Measurements from ENCODE around the gene CELF2. TPM values are rescaled to one million over a fixed set of nuclear protein-coding genes. Genes with fewer than 3 reads are reported as not detected.

The CELF2 gene
- total and polyA plus RNA-seq, 2 of the 4 experiments (the other 2 are of a cell fraction): 3.5 to 6.6 TPM

DNA sequence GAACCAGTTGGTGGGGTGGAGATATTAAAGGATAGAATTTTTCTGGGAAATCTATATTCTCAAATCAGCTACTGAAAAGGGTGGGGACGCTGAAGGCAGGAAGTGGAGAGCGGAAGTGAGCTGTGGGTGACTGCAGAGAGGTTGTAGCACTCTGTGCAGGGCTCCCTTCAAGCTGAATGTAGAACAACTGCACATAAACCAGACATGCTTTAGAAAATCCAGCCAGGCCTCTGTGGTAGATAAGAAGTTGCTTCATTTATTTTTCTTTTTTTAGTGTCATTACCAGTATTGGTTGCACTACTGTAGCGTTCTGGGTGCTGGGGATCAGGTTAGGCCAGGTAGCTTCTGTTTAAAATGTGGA is 127.8 kb downstream of the CELF2 start:
- H4K91ac ChIP-seq (ENCODE audit: insufficient read depth, low read depth, low read length): no peak overlapping the region
- in situ Hi-C loops (cut with MboI; ENCODE audit: low sequenced_read_pairs) (no loop called here), intact Hi-C loops (cut with micrococcal nuclease) (no loop called here), dilution Hi-C loops (cut with HindIII; ENCODE audit: low sequenced_read_pairs, unreplicated experiment) (no loop called here)
- H3K4ac ChIP-seq (ENCODE audit: low read depth, low read length): no peak overlapping the region
- no peak overlapping the region for H3K4me3 ChIP-seq (ENCODE audit: insufficient read depth, low read depth, low read length)
- no peaks in the 10 kb centered on the region for H3K4me1 ChIP-seq (ENCODE audit: control insufficient read depth, insufficient read depth, low read length)
- H2AK9ac ChIP-seq (replicated peaks; ENCODE audit: low read depth, low read length, poor library complexity): no peak overlapping the region
- H3K18ac ChIP-seq (ENCODE audit: low read depth, low read length): no peak overlapping the region
- H3K9me1 ChIP-seq (ENCODE audit: insufficient read depth, low read length): no peaks in the 10 kb centered on the region
- H3K27ac ChIP-seq (ENCODE audit: insufficient read depth, low read length): no peak overlapping the region
- BruUV-seq (replicated peaks): no TSS peak
- H4K8ac ChIP-seq (ENCODE audit: low read depth in 2 of 2, low read length in 2 of 2): no peak overlapping the region
- TF ChIP-seq MXI1 (IDR thresholded peaks at IDR 0.05; ENCODE audit: borderline replicate concordance, low read depth, low read length) (no peak), SMC3 (IDR thresholded peaks at IDR 0.05; ENCODE audit: low read depth, low read length) (no peak), CHD1 (IDR thresholded peaks at IDR 0.05; ENCODE audit: low read depth, low read length) (no peak), RAD21 (IDR thresholded peaks at IDR 0.05; ENCODE audit: low read length) (no peak), MAFK (IDR thresholded peaks at IDR 0.05; ENCODE audit: low read depth, low read length) (no peak), NFE2L2 (IDR thresholded peaks at IDR 0.05; ENCODE audit: low read depth, low read length) (no peak), FOS (IDR thresholded peaks at IDR 0.05; ENCODE audit: low read depth, low read length) (no peak), CEBPB (IDR thresholded peaks at IDR 0.05; ENCODE audit: low read depth, low read length) (no peak)
- TF ChIP-seq, protein P1, sequence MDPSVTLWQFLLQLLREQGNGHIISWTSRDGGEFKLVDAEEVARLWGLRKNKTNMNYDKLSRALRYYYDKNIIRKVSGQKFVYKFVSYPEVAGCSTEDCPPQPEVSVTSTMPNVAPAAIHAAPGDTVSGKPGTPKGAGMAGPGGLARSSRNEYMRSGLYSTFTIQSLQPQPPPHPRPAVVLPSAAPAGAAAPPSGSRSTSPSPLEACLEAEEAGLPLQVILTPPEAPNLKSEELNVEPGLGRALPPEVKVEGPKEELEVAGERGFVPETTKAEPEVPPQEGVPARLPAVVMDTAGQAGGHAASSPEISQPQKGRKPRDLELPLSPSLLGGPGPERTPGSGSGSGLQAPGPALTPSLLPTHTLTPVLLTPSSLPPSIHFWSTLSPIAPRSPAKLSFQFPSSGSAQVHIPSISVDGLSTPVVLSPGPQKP (IDR thresholded peaks at IDR 0.05; ENCODE audit: borderline replicate concordance, low read depth, low read length): no peak
- no peaks in the 10 kb centered on the region for H3K79me1 ChIP-seq (ENCODE audit: low read depth in 1 of 2, low read length in 2 of 2)
- no peak overlapping the region for H3K4me2 ChIP-seq (ENCODE audit: low read depth, low read length)
- no peak overlapping the region for H2AK5ac ChIP-seq (ENCODE audit: low read depth, low read length)
- H3K36me3 ChIP-seq (ENCODE audit: control insufficient read depth, insufficient read depth, low read length): no peaks in the 10 kb centered on the region
- no peak overlapping the region for H4K5ac ChIP-seq (ENCODE audit: low read depth, low read length)
- no peak for DNase-seq
- ChIA-PET POLR2A (ENCODE audit: unreplicated experiment) (no interaction called here), CTCF (interaction anchor here (0.5 kb wide), 1 partner anchor 1804 kb away, joined by 3 read pairs; no protein-coding TSS in a partner anchor)
- H2BK120ac ChIP-seq (ENCODE audit: low read depth, low read length): no peak overlapping the region
- no peak overlapping the region for H2BK5ac ChIP-seq (ENCODE audit: low read depth, low read length, poor library complexity, severe bottlenecking)
- no peaks in the 10 kb centered on the region for H3K9me3 ChIP-seq (ENCODE audit: control insufficient read depth, insufficient read depth, low read length)
- no peaks in the 10 kb centered on the region for H3K27me3 ChIP-seq (ENCODE audit: control insufficient read depth, insufficient read depth, low read length)
- H3K14ac ChIP-seq (replicated peaks; ENCODE audit: low read depth, low read length): no peak overlapping the region
- H2AFZ ChIP-seq (replicated peaks; ENCODE audit: low read length, poor library complexity): no peak overlapping the region
- no peak overlapping the region for H3K9ac ChIP-seq (ENCODE audit: low read depth, low read length)
- no CpG with 5 or more reads among the region's 3 CpGs for WGBS, 2 experiments (ENCODE audit: extremely low coverage in 2 of 2, insufficient read length in 1 of 2)
- ATAC-seq (ENCODE audit: low read depth): no peak
- no peak overlapping the region for H3K56ac ChIP-seq (ENCODE audit: extremely low read depth, insufficient read depth, low read length)
- no peak overlapping the region for H2BK20ac ChIP-seq (ENCODE audit: low read depth, low read length)
- no peak overlapping the region for H2BK15ac ChIP-seq (ENCODE audit: low read depth, low read length)
- H4K20me1 ChIP-seq (ENCODE audit: insufficient read depth, low read length): no peaks in the 10 kb centered on the region
- no peak overlapping the region for H3K23ac ChIP-seq (ENCODE audit: low read depth, low read length)
